ENCODE data around the gene AFF3. TPM values are rescaled to one million over a fixed set of nuclear protein-coding genes. Genes with fewer than 3 reads are reported as not detected.

The AFF3 gene
- total and polyA plus RNA-seq, 2 of the 8 experiments (the other 6 are each of a cell fraction or from before 2014, with no cell fraction given): 0.27 to 3.0 TPM

DNA sequence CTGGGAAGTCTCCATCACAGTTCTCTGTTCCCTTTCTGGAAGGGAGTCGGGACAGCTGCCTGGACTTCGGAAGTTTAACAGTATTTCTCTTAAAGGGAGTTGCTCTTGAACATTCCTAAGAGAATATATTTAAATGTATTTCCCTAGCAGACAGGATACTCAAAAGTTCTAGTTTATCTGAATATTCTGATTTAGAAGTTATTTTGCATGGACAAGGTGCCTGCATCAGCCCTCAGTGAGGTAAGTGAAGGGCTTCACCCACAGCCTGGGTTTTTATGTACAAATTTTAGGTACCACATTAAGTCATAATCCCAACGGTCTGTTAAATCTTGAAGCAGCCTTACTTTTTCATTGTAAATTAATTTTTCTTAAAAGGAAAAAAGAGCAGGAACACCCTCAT is 587.5 kb downstream of the AFF3 start:
- Histone ChIP-seq H3K23ac (ENCODE audit: insufficient read length) (no peak overlapping the region), H2AK5ac (ENCODE audit: low read depth, low read length) (no peak overlapping the region), H3K9me3 (ENCODE audit: insufficient read depth in 2 of 2, low read depth in 1 of 2, low read length in 1 of 2) (no peaks in the 10 kb centered on the region), H2BK120ac (replicated peaks; ENCODE audit: low read depth, low read length) (no peak overlapping the region), H4K91ac (replicated peaks; ENCODE audit: insufficient read length, low read length) (no peak overlapping the region), H2BK15ac (ENCODE audit: low read length) (0 out of 2 replicates have a peak overlapping the region, but pooled peaks have one; percentile 77), H3K4me2 (ENCODE audit: insufficient read depth in 1 of 2, low read depth in 2 of 2, low read length in 2 of 2) (peak overlapping the region; percentile 18 to 61; a peak in 3 of 4 replicates), H3K79me1 (ENCODE audit: low read depth, low read length) (no peaks in the 10 kb centered on the region), H4K5ac (ENCODE audit: insufficient read length, low read depth, low read length) (no peak overlapping the region), H3K4ac (replicated peaks; ENCODE audit: insufficient read length, low read depth, low read length) (no peak overlapping the region), H3K56ac (replicated peaks; ENCODE audit: insufficient read length, low read depth, low read length) (no peak overlapping the region), H3K23me2 (ENCODE audit: low read depth, low read length) (no peaks in the 10 kb centered on the region; the same call in 1 of the 2 replicates), H3K79me2 (ENCODE audit: control insufficient read depth in 1 of 2, insufficient read depth in 2 of 2, low read length in 2 of 2) (no peaks in the 10 kb centered on the region), H4K20me1 (replicated peaks in 1 of 2; ENCODE audit: control insufficient read depth in 1 of 2, insufficient read depth in 2 of 2, low read length in 2 of 2) (no peaks in the 10 kb centered on the region), H3K36me3 (ENCODE audit: control insufficient read depth in 2 of 4, insufficient read depth in 4 of 4, low read length in 3 of 4) (no peaks in the 10 kb centered on the region), H2BK5ac (ENCODE audit: low read depth, low read length) (no peak overlapping the region), H3K27ac (ENCODE audit: low read depth, low read length) (no peak overlapping the region), H3K14ac (ENCODE audit: insufficient read length) (no peak overlapping the region), H3K18ac (ENCODE audit: extremely low read depth, low read length) (no peak overlapping the region), H2BK20ac (ENCODE audit: low read length) (no peak overlapping the region), H3K4me1 (replicated peaks in 1 of 4; ENCODE audit: control insufficient read depth in 3 of 4, insufficient read depth in 4 of 4, low read length in 3 of 4) (peaks cover 4 to 16% (median 12%) of the 10 kb centered on the region in 4 experiments; a peak in 6 of 7 replicates), H3K4me3 (ENCODE audit: extremely low read depth in 1 of 4, insufficient read depth in 2 of 4, low read depth in 3 of 4, low read length in 4 of 4) (peak overlapping the region in 2 of 4 experiments; percentile 9 to 51; a peak in 4 of 8 replicates), H3K27me3 (replicated peaks in 1 of 4; ENCODE audit: control insufficient read depth in 3 of 4, extremely low read depth in 1 of 4, insufficient read depth in 3 of 4, low read length in 3 of 4) (no peaks in the 10 kb centered on the region), H3K9ac (replicated peaks in 1 of 4; ENCODE audit: extremely low read depth in 1 of 4, low read depth in 3 of 4, low read length in 3 of 4) (no peak overlapping the region), H4K8ac (ENCODE audit: extremely low read depth, insufficient read depth, low read length) (no peak overlapping the region), H2AFZ (ENCODE audit: low read length) (0 out of 2 replicates have a peak overlapping the region, but pooled peaks have one; percentile 76), H2BK12ac (ENCODE audit: low read depth, low read length) (no peak overlapping the region)
- ChIA-PET CTCF (ENCODE audit: partially characterized antibody) (interaction anchor here (1.3 kb wide), 1 partner anchor 22 kb away, joined by 3 read pairs; no protein-coding TSS in a partner anchor), POLR2A (ENCODE audit: partially characterized antibody) (interaction anchor here (0.8 kb wide), 1 partner anchor 26 kb away, joined by 3 read pairs; no protein-coding TSS in a partner anchor)
- FAIRE-seq: no peak
- DNase-seq (ENCODE audit: low read depth in 1 of 2, low spot score in 2 of 2): no peak
- WGBS, 2 experiments (ENCODE audit: extremely low coverage in 1 of 2, insufficient coverage in 1 of 2, insufficient read length in 1 of 2, insufficient replicate concordance in 2 of 2, low coverage in 1 of 2, low lambda C conversion rate in 2 of 2, missing lambda C conversion rate in 1 of 2): 83% methylated on average over 3 of the region's 3 CpGs; no CpG with 5 or more reads in 1 of the 2 experiments
- TF ChIP-seq KDM4A (IDR thresholded peaks at IDR 0.05; ENCODE audit: low read depth, low read length, severe bottlenecking) (no peak), RNF2 (IDR thresholded peaks at IDR 0.05; ENCODE audit: borderline replicate concordance, low read depth, low read length, missing control alignments, poor library complexity, severe bottlenecking) (no peak), TBP (IDR thresholded peaks at IDR 0.05; ENCODE audit: low read depth, low read length) (no peak), RAD21 (IDR thresholded peaks at IDR 0.05 in 1 of 2, conservative IDR thresholded peaks at IDR 0.05 in 1 of 2; ENCODE audit: low read depth in 2 of 2, low read length in 2 of 2) (no peak), RFX5 (IDR thresholded peaks at IDR 0.05; ENCODE audit: borderline replicate concordance, low read depth, low read length) (no peak), TAF1 (IDR thresholded peaks at IDR 0.05; ENCODE audit: low read depth, low read length) (no peak), CHD2 (IDR thresholded peaks at IDR 0.05; ENCODE audit: low read length) (no peak), CREB1 (IDR thresholded peaks at IDR 0.05) (no peak)
- TF ChIP-seq, protein P1, sequence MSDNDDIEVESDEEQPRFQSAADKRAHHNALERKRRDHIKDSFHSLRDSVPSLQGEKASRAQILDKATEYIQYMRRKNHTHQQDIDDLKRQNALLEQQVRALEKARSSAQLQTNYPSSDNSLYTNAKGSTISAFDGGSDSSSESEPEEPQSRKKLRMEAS (IDR thresholded peaks at IDR 0.05): no peak
- TF ChIP-seq, protein P2, sequence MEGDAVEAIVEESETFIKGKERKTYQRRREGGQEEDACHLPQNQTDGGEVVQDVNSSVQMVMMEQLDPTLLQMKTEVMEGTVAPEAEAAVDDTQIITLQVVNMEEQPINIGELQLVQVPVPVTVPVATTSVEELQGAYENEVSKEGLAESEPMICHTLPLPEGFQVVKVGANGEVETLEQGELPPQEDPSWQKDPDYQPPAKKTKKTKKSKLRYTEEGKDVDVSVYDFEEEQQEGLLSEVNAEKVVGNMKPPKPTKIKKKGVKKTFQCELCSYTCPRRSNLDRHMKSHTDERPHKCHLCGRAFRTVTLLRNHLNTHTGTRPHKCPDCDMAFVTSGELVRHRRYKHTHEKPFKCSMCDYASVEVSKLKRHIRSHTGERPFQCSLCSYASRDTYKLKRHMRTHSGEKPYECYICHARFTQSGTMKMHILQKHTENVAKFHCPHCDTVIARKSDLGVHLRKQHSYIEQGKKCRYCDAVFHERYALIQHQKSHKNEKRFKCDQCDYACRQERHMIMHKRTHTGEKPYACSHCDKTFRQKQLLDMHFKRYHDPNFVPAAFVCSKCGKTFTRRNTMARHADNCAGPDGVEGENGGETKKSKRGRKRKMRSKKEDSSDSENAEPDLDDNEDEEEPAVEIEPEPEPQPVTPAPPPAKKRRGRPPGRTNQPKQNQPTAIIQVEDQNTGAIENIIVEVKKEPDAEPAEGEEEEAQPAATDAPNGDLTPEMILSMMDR (IDR thresholded peaks at IDR 0.05; ENCODE audit: control extremely low read depth in 1 of 3, insufficient read depth in 1 of 3, low read depth in 1 of 3, low read length in 3 of 3): no peak
